Measurements from ENCODE around the gene USP31.

Gene USP31

DNA sequence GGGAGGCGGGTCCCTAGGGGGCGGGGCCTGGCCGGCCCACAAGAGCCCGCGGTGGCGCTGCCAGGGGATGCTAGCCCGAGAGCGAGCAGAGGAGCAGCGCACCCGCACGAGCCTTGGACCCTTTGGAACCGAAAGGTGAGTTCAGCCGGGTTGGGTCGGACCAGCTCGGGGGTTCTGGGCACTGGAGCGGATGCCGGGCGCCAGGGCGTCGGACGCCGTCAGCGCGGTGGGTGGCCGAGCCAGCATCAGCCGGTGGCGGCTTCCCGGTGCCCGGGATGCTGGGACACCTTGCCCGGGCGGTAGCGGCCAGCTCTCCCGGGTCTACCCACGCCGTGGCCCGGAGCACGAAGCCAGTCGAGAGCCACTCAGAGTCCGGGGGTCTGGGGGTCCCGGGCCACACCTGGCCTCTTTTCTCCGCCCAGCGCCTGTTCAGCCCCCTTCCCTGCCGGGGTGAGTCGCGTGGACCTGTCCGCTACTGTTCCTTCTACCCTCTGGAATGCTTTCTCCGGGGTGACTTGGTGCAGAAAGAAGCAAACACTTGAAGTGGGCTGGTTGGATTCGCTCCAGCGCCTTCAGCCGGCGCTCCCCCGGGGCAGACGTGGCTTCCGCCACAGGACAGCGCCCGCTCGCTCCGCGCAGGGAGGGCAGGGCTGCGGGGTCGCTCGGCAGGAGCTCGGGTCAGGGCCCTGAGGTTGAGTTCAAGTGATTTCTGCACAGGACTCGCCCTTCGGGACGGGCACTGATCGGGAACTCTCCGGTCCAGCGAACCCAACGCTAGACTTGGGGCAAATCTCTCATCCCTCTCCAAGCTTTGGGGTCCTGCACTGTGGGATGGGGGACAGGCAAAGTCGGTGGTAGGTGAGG lies 33.7 kb upstream of the USP31 start, which contains the start of gene SCNN1G:
SCNN1G (plus strand) TSS at position 67 of the 864 bp plus-strand sequence. CDS start 3,527 bp downstream, outside the sequence.
- no peak within 1 kb of the TSS for H3K27ac ChIP-seq (ENCODE audit: low read length)
- H3K4me1 ChIP-seq (ENCODE audit: control insufficient read depth, insufficient read depth, low read length): 0 out of 2 replicates have a peak, but pooled peaks cover 2% of the 10 kb centered on the region
- peaks cover 13% of the 10 kb centered on the region; the same call in 1 of the 2 replicates for H3K27me3 ChIP-seq (ENCODE audit: control insufficient read depth, insufficient read depth, low read length)
- H3K9me3 ChIP-seq (ENCODE audit: control insufficient read depth, insufficient read depth, low read length): no peaks in the 10 kb centered on the region
- WGBS (ENCODE audit: insufficient coverage, insufficient read length): no CpG with 5 or more reads among the region's 71 CpGs
- DNase-seq (ENCODE audit: low read depth, low spot score): no peak
- H3K4me3 ChIP-seq (ENCODE audit: low read length): peak within 1 kb of the TSS; percentile 59
- H3K36me3 ChIP-seq (ENCODE audit: control insufficient read depth, insufficient read depth, low read length): no peaks in the 10 kb centered on the region

GRCh38 chr16:23182206-23182678 lies 33.0 kb upstream of the USP31 start:
- no CpG with 5 or more reads among the region's 33 CpGs for WGBS (ENCODE audit: insufficient coverage, insufficient read length)
- DNase-seq (ENCODE audit: low read depth, low spot score): peak; percentile 72
- peak overlapping the region; percentile 59; the same call in 1 of the 2 replicates for H3K4me3 ChIP-seq (ENCODE audit: low read length)
- no peaks in the 10 kb centered on the region for H3K36me3 ChIP-seq (ENCODE audit: control insufficient read depth, insufficient read depth, low read length)
- H3K4me1 ChIP-seq (ENCODE audit: control insufficient read depth, insufficient read depth, low read length): 0 out of 2 replicates have a peak, but pooled peaks cover 2% of the 10 kb centered on the region
- H3K9me3 ChIP-seq (ENCODE audit: control insufficient read depth, insufficient read depth, low read length): no peaks in the 10 kb centered on the region
- H3K27me3 ChIP-seq (ENCODE audit: control insufficient read depth, insufficient read depth, low read length): peaks cover 13% of the 10 kb centered on the region; the same call in 1 of the 2 replicates
- no peak overlapping the region for H3K27ac ChIP-seq (ENCODE audit: low read length)

GRCh38 chr16:23181506-23181905 lies 32.3 kb upstream of the USP31 start:
- no peak for DNase-seq (ENCODE audit: low read depth, low spot score)
- H3K36me3 ChIP-seq (ENCODE audit: control insufficient read depth, insufficient read depth, low read length): no peaks in the 10 kb centered on the region
- H3K4me1 ChIP-seq (ENCODE audit: control insufficient read depth, insufficient read depth, low read length): 0 out of 2 replicates have a peak, but pooled peaks cover 2% of the 10 kb centered on the region
- no CpG with 5 or more reads among the region's 4 CpGs for WGBS (ENCODE audit: insufficient coverage, insufficient read length)
- H3K4me3 ChIP-seq (ENCODE audit: low read length): no peak overlapping the region
- no peak overlapping the region for H3K27ac ChIP-seq (ENCODE audit: low read length)
- H3K9me3 ChIP-seq (ENCODE audit: control insufficient read depth, insufficient read depth, low read length): no peaks in the 10 kb centered on the region
- H3K27me3 ChIP-seq (ENCODE audit: control insufficient read depth, insufficient read depth, low read length): peaks cover 13% of the 10 kb centered on the region; the same call in 1 of the 2 replicates

GRCh38 chr16:23175651-23176050 lies 26.4 kb upstream of the USP31 start:
- peaks cover 2% of the 10 kb centered on the region; the same call in 1 of the 2 replicates for H3K4me1 ChIP-seq (ENCODE audit: control insufficient read depth, insufficient read depth, low read length)
- no peaks in the 10 kb centered on the region for H3K9me3 ChIP-seq (ENCODE audit: control insufficient read depth, insufficient read depth, low read length)
- no peak overlapping the region for H3K27ac ChIP-seq (ENCODE audit: low read length)
- no peak overlapping the region for H3K4me3 ChIP-seq (ENCODE audit: low read length)
- no peaks in the 10 kb centered on the region for H3K27me3 ChIP-seq (ENCODE audit: control insufficient read depth, insufficient read depth, low read length)
- DNase-seq (ENCODE audit: low read depth, low spot score): no peak
- H3K36me3 ChIP-seq (ENCODE audit: control insufficient read depth, insufficient read depth, low read length): no peaks in the 10 kb centered on the region

GRCh38 chr16:23174622-23175021 lies 25.4 kb upstream of the USP31 start:
- Histone ChIP-seq H3K27ac (ENCODE audit: low read length) (no peak overlapping the region), H3K4me3 (ENCODE audit: low read length) (no peak overlapping the region), H3K4me1 (ENCODE audit: control insufficient read depth, insufficient read depth, low read length) (peaks cover 2% of the 10 kb centered on the region; the same call in 1 of the 2 replicates), H3K27me3 (ENCODE audit: control insufficient read depth, insufficient read depth, low read length) (no peaks in the 10 kb centered on the region), H3K9me3 (ENCODE audit: control insufficient read depth, insufficient read depth, low read length) (no peaks in the 10 kb centered on the region), H3K36me3 (ENCODE audit: control insufficient read depth, insufficient read depth, low read length) (no peaks in the 10 kb centered on the region)
- no peak for DNase-seq (ENCODE audit: low read depth, low spot score)
- WGBS (ENCODE audit: insufficient coverage, insufficient read length): no CpG with 5 or more reads among the region's 2 CpGs

DNA sequence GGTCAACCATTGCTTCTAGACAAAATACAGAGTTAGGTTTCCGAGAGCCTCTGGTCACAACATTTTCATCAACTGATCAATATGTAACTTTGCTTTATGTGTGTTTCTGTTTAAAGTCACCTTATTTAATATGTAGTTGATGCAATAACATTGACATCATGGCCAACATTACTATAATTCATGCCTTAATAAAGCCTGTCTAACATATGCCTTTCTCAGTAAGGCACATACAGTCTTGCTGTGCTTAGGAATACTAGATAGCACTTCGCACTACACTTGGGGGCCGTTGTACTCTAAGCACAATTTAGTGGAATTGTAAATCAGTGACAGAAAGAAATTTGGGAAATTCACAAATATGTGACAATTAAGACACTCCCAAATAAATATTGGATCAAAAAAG lies 23.7 kb upstream of the USP31 start:
- DNase-seq (ENCODE audit: low read depth, low spot score): no peak
- H3K4me3 ChIP-seq (ENCODE audit: low read length): no peak overlapping the region
- no CpG with 5 or more reads among the region's 3 CpGs for WGBS (ENCODE audit: insufficient coverage, insufficient read length)
- no peaks in the 10 kb centered on the region for H3K27me3 ChIP-seq (ENCODE audit: control insufficient read depth, insufficient read depth, low read length)
- no peaks in the 10 kb centered on the region for H3K36me3 ChIP-seq (ENCODE audit: control insufficient read depth, insufficient read depth, low read length)
- no peaks in the 10 kb centered on the region for H3K9me3 ChIP-seq (ENCODE audit: control insufficient read depth, insufficient read depth, low read length)
- H3K4me1 ChIP-seq (ENCODE audit: control insufficient read depth, insufficient read depth, low read length): peaks cover 2% of the 10 kb centered on the region; the same call in 1 of the 2 replicates
- H3K27ac ChIP-seq (ENCODE audit: low read length): no peak overlapping the region

DNA sequence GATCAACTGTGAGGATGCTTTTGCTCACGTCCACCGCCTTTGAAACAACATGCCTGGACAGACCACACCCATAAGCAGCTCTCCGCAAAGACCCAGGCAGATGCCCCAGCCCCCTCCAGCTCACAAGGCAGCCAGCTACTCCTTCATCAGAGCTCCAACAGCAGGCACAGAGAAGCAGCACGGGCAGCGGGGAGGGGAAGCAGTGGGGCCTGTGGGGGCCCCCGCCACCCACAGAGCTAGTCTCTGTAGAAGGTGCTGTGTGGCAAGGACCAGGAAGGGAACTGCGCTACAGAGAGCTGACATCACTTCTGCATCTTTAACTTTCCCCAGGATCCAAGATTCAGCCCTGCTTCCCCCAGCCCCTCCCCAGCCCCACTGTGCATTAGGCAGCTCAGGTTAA lies 23.3 kb upstream of the USP31 start:
- Histone ChIP-seq H3K27ac (ENCODE audit: low read length) (no peak overlapping the region), H3K9me3 (ENCODE audit: control insufficient read depth, insufficient read depth, low read length) (no peaks in the 10 kb centered on the region), H3K36me3 (ENCODE audit: control insufficient read depth, insufficient read depth, low read length) (no peaks in the 10 kb centered on the region), H3K4me3 (ENCODE audit: low read length) (no peak overlapping the region), H3K27me3 (ENCODE audit: control insufficient read depth, insufficient read depth, low read length) (no peaks in the 10 kb centered on the region), H3K4me1 (ENCODE audit: control insufficient read depth, insufficient read depth, low read length) (peaks cover 2% of the 10 kb centered on the region; the same call in 1 of the 2 replicates)
- no CpG with 5 or more reads among the region's 7 CpGs for WGBS (ENCODE audit: insufficient coverage, insufficient read length)
- DNase-seq (ENCODE audit: low read depth, low spot score): no peak

DNA sequence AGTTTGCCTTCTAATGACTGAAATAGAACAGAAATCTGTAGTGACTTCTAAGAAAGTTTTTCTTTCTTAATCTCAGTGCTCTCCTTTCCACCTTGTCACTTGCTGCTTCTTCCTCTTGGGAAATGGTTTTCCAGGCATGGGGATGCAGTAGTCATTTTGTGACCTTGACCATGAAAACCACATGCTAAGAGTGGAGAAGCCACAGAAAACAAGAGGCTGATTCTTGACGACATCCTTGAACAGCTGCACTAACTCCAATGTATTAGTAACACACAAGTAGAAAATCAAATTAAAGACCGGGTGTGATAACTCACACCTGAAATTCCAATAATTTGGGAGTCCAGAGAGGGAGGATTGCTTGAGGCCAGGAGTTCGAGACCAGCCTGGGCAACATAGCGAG lies 15.5 kb upstream of the USP31 start:
- no CpG with 5 or more reads among the region's 4 CpGs for WGBS (ENCODE audit: insufficient coverage, insufficient read length)
- Histone ChIP-seq H3K27ac (ENCODE audit: low read length) (no peak overlapping the region), H3K27me3 (ENCODE audit: control insufficient read depth, insufficient read depth, low read length) (no peaks in the 10 kb centered on the region), H3K4me1 (ENCODE audit: control insufficient read depth, insufficient read depth, low read length) (no peaks in the 10 kb centered on the region), H3K9me3 (ENCODE audit: control insufficient read depth, insufficient read depth, low read length) (no peaks in the 10 kb centered on the region), H3K4me3 (ENCODE audit: low read length) (no peak overlapping the region), H3K36me3 (ENCODE audit: control insufficient read depth, insufficient read depth, low read length) (no peaks in the 10 kb centered on the region)
- DNase-seq (ENCODE audit: low read depth, low spot score): no peak

DNA sequence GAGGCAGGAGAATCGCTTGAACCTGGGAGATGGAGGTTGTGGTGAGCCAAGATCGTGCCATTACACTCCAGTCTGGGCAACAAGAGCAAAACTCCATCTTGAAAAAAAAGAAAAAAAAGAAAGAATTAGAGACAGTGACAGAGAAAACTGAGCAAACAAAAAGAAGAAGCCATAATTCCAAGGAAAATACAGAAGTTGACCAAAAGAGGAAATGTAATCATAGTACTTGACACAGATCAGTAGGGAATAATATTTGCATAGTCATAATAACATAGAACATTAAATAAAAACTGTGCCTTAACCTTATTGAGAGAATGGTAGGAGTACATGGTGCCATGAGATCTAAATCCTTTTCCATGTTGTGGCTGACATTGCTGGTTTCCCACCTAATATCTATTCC lies 14.7 kb upstream of the USP31 start:
- Histone ChIP-seq H3K9me3 (ENCODE audit: control insufficient read depth, insufficient read depth, low read length) (no peaks in the 10 kb centered on the region), H3K36me3 (ENCODE audit: control insufficient read depth, insufficient read depth, low read length) (no peaks in the 10 kb centered on the region), H3K4me3 (ENCODE audit: low read length) (no peak overlapping the region), H3K27ac (ENCODE audit: low read length) (no peak overlapping the region), H3K27me3 (ENCODE audit: control insufficient read depth, insufficient read depth, low read length) (no peaks in the 10 kb centered on the region), H3K4me1 (ENCODE audit: control insufficient read depth, insufficient read depth, low read length) (no peaks in the 10 kb centered on the region)
- no CpG with 5 or more reads among the region's 2 CpGs for WGBS (ENCODE audit: insufficient coverage, insufficient read length)
- DNase-seq (ENCODE audit: low read depth, low spot score): no peak

- Histone ChIP-seq H3K27me3 (ENCODE audit: control insufficient read depth, insufficient read depth, low read length) (no peaks in the 10 kb centered on the region), H3K27ac (ENCODE audit: low read length) (no peak overlapping the region), H3K4me3 (ENCODE audit: low read length) (no peak overlapping the region), H3K36me3 (ENCODE audit: control insufficient read depth, insufficient read depth, low read length) (no peaks in the 10 kb centered on the region), H3K9me3 (ENCODE audit: control insufficient read depth, insufficient read depth, low read length) (no peaks in the 10 kb centered on the region), H3K4me1 (ENCODE audit: control insufficient read depth, insufficient read depth, low read length) (no peaks in the 10 kb centered on the region)
- DNase-seq (ENCODE audit: low read depth, low spot score): no peak
- 100% methylated on average over 2 of the region's 3 CpGs for whole genome bisulfite sequencing (ENCODE audit: insufficient coverage, insufficient read length)
Measured at GRCh38 chr16:23160574-23160973, 11.3 kb upstream of the USP31 start.
